RCC 7860 (cell line): ENCODE results near the gene UBQLN4.
"Not testable (repeated sequence)": the region's sequence is repeated elsewhere in the genome, so short reads cannot be mapped to it uniquely, and the experiment has no call there.

Experiments
- DNase-seq: peaks from one replicate; pipeline ENCODE4 v3.0.0-alpha.2; 2015; ENCODE audit warnings: low spot score
- FAIRE-seq: peaks from 2 replicates; lab custom pipeline; 2012; peaks lifted over from hg19 to GRCh38; lab: Jason Lieb, UNC

UBQLN4 gene

DNA sequence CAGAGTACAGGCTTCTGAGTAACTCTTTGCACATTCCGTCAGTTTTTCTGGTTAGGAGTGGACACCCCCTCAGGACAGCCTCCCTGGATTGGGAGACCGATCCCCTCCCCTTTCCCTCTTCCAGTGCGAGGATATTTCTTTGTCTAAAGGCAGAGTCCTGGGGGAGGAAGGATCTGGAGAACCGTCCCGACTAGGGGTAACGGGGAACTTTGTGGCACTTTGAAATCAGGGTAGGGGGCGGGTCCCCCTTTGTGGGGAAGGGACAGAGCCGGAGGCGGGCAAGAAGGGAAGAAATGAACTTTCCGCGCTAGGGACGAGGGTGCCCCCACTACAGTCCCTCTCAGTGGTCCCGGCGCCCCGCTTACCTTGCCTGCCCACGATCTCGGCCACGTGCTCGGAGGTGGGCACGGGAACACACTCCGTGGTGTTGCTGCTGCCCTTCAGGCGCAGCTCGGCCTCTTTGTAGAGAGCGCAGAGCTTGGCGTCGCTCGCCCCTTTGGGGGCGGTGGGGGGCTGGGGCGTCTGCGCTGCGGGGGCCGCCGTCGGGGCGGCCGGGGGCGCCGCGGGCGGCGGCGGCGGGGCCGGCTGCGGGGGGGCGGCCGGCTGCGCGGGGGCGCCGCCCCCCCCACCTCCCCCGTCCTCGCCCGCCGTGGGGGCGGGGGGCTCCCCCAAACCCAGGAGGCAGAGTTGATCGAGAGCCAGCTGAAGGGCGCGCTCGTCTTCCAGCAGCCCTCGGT is 27.8 kb upstream of the UBQLN4 start:
- FAIRE-seq (no peak), DNase-seq (no peak)

DNA sequence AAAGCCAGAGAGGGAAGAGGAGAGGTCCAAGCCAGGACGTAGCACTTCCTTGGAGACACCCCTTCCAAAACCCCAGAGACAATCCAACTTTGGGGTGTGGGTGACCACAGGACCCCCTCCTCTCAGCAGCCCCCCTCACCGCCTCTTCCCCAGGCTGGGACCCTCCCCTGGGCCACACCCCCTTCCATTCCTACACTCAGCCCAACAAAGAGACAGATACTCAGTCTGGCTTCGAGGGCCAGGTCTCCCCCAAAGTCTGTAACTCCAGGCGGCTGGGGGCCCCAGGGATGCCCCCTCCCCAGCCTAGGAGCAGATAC is 27.2 kb upstream of the UBQLN4 start:
- no peak for DNase-seq
- no peak for FAIRE-seq

DNA sequence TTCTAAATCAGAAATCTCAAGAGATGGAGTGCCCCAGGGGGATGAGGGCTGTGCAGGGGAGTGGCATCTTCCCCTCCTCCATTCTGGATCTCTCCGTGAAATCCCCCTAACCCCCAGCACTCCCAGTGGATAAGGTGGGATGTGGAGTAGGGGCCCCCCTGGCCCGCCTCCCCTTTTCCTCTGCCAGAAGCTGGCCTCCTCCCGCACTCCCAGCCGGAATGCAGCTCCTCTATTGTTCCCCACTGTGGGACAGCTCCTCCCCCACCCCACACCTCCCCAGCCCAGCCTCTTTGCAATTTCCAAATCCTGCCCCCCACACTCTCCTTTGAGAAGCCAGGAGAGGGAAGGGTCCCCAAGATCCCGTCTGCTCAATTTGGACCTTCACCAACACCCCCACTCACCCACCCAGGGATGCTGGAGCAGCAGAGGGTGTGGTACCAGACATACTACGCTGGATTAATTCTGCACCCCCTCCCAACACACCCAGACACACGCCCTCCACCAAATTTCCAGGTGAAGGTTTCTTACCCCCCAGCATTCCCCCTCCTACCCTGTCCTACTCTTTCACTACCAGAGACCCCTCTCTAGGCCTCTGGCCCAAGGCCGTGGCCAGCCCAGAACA is 26.8 kb upstream of the UBQLN4 start:
- no peak for FAIRE-seq
- no peak for DNase-seq

DNA sequence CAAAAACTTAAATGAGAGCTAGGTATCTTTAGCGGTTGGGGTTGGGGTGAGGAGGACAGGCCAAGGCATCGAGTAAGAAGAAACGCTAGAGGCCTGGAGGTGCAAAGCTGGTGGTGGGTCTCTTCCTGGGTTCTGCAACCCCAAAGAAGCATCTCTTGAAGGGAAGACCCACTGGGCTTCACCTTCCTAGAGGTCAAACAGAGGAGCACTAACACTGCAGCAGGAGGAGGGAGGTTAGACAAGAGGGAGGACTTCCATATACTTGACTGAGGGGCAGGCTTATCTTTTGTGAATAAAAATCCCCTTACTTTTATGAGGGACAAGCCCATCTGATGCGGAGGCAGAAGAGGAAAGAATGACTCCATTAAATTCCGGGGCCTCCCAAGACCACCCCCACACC is 26.2 kb upstream of the UBQLN4 start:
- FAIRE-seq, result no peak

DNA sequence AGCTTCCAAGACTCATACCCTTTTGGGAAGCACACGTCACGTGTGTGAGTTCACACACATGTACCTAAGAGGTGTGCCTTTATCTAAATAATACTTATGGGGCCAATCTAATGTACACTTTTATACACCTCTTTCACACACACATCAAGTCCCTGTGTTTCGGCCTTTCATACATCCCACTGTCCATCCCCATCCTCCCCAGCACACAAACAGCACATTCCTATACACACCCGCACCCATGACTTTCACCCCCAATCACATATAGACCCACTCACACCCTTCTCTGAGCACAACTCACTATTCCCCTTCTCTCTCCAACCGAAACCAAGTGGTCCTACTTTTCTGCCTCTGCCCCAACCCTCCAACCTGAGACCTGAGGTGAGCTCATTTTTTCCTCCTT is 25.1 kb upstream of the UBQLN4 start:
- FAIRE-seq, result no peak
- DNase-seq, result no peak

More for the DNA sequence above, 26.2 kb upstream of the UBQLN4 start:
- DNase-seq, result no peak

DNA sequence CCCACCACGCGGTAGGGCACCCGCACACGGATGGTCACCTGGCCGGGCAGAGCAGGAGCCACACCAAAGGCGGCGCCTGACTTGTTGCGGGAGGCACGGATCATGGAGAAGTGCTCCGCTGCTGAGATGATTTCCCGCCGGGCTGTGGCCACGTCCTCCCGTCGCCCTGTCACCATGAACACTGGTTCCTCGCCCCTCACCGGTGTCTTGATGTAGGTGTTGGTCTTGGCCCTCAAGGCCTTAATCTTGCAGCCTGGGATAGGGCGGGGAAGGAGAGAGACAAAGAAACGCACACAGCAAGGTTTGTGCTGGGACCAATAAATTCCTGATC is 23.8 kb upstream of the UBQLN4 start:
- FAIRE-seq, result no peak

DNA sequence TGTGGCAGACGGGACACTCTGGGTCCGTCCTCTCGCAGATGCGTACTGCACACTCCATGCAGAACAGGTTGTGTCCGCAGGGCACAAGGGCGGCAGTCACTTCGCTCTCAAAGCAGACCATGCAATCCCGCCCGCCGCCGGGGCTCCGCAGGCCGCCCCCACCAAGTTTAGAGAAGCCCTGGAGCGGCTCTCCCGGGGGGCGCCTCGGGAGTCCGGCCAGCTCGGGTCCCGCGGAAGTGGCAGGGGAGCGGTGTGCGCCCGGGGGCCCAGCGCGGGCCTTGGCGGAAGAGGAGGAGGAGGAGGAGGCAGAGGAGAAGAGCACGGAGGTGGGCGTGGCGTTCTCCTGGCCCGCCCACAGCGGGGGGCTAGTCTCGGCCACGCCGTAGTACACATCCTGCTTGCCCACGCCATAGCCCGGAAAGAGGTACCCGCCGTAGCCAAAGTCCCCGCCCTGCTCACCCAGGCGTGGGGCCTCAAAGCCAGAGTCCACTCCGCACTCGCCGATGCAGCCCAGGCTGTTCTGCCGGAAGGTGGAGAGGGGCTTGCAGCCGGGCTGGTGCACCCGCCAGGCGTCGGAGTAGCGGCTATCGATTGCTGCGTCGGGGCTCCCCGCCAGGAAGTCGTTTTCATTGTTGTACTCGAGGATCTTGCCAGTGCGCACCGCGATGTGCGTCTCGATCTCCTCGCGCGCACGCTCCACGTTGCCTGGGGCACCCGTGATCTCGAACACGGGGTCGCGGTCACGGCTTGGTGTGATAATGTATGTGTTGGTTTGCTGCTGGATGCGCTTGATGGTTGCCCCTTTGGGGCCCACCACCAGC is 23.2 kb upstream of the UBQLN4 start:
- DNase-seq, result no peak
- no peak for FAIRE-seq

More for the DNA sequence above, 23.8 kb upstream of the UBQLN4 start:
- no peak for DNase-seq

DNA sequence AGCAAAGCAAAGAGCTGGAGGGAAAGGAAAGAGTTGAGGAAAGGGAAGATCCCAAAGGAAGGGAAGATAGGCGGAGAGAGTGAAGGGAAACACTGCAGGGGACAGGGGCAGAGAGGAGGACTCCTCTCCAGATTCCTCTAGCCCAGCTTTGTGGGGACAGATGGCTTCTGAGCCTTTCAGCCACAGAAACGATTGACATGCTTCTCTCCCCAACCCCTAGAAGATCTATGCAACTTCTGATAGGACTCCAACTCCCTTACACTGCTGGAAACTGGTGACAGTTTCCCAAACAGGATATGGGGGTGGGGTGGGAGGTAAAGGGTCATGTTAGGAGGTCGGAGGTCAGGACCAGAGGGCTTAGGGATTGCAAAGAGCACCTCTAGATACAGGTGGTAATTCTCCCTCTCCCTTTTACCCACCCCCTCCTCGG is 22.2 kb upstream of the UBQLN4 start:
- FAIRE-seq, result no peak

DNA sequence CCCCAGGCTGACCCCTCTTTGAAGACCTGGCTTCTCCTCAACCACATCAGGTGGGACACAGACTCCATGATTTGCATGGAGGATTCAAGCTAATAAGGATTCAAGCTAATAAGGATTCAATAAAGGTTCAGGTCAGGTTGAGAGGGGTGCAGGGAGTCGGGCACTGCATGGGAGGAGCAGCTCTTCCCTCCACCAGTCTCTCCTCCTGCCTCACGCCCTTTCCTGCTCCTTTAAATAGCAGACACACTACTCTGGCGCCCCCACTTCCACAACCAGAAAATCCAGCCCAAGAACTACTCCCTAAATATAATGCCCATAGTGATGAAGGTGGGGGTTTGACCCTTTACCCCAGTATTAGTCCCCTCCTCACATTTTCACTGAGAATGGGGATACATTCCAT is 21.6 kb upstream of the UBQLN4 start:
- DNase-seq (no peak), FAIRE-seq (no peak)

More for the DNA sequence above, 22.2 kb upstream of the UBQLN4 start:
- no peak for DNase-seq

DNA sequence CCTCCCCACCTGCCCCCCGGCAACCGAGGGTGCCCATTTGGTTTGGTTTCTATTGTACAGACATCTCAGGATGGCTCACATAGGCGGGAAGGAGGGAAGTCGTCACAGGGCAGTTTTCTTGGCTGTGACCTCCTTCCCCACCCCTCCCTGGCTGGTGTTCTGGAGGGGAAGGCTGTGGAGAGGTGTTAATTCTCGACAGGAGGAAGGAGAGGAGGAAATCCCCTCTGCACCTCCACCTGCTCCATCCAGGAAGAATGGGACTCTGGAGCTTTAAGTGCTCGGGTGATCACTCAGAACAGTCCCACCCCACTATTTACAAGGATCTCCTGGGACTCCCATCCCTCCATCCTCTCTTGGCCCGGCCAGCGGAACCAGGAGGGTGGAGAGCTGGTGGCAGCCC is 21.1 kb upstream of the UBQLN4 start:
- FAIRE-seq (no peak), DNase-seq (no peak)

DNA sequence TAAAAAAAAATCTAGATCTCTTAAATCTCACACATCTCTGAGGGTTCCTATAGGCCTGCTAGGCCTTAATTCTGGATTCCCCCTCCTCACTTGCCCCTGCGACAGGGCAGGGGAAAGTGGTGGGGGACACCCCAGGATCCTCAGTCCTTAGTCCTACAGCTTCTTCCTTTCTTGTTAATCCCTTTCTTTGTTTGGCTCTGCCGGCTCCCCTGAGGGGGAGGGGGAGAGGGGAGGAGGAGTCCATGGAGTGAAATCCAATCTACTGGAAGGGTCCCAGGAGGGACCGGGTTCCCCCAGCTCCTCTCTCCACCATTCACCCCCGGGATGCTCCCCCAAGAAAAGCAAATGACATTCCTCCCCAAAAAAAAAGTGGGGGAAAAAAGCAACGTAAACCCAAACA is 20.1 kb upstream of the UBQLN4 start:
- no peak for FAIRE-seq

DNA sequence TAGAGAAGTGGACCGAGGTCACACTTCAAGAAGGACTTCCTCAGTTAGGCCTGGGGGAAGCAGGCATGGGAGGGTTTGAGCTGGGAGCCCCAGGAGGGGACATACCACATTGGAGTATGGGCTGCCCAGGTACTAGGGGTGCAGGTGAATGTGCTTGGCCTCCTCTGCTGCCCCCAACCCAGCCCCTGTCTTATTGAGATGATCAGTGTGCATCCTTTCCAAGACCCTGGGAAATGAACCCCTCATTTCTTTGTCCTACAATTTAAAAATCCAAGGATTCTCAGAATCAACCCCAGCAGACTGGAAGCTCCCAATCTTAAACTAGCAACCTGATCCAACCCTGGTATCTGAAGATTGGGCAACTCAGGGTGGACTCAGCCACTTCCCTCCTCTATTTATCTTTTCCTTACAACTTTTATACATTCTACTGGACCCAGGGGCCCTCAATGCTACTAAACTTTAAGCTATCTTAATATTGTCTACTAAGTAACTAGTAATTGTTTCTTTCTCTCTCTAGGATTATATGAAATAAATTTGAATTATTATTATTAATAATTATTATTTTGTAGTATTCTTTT is 19.6 kb upstream of the UBQLN4 start:
- FAIRE-seq (no peak), DNase-seq (no peak)

More for the DNA sequence above, 20.1 kb upstream of the UBQLN4 start:
- DNase-seq, result no peak

DNA sequence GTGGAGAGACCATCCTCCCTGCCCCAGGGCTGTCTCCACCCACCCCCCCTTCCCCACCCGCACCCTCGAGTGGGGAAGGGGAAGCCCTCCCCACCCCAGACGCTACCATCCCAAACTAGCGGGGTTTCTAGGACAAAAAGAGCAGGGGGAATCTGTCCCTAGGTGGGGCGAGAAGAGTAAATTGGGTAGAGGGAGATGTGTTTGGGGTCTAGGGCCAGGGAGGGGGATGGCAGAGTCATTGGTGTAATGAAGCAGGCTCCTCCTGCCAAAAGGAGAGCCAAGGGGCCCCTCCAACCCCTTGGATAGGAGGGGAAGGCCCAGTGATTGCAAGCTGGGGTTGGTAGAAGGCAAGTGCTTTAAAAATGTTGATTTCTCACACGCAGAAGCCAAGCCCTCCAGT is 18.7 kb upstream of the UBQLN4 start:
- FAIRE-seq (no peak), DNase-seq (no peak)

DNA sequence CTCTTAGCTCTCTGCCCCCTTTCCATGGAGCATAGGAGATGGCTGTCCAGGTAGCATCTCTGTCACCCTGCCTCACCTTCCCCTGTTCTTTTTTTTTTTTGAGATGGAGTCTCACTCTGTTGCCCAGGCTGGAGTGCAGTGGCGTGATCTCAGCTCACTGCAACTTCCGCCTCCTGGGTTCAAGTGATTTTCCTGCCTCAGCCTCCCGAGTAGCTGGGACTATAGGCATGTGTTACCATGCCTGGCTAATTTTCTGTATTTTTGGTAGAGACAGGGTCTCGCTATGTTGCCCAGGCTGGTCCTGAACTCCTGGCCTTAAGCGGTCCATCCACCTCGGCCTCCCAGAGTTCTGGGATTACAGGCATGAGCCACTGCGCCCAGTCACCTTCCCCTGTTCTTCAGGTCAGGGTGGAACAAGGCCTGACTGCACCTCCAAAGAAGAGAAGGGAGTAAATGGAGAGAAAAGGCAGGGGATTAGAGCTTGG is 17.8 kb upstream of the UBQLN4 start:
- FAIRE-seq, DNase-seq: not testable (repeated sequence)

DNA sequence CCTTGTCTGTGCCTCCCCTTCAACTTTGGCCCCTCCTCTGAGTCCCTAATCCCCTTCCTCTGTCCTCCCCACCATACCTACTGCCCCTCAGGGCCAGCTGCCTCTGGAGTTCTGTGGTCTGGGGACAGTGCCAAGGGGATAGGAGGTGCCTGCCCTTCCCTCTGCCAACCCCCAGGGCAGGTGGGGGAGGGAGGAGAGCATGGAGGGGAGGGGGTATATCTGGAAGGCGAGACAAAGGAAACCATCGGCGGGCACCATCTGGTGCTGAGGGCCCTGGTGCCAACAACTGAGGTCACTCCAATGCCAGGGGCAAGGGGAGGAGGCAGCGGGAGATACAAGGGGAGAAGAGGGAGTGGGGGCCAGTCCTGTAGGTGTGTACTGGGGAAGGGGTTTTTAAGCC is 16.9 kb upstream of the UBQLN4 start:
- FAIRE-seq (no peak), DNase-seq (no peak)

DNA sequence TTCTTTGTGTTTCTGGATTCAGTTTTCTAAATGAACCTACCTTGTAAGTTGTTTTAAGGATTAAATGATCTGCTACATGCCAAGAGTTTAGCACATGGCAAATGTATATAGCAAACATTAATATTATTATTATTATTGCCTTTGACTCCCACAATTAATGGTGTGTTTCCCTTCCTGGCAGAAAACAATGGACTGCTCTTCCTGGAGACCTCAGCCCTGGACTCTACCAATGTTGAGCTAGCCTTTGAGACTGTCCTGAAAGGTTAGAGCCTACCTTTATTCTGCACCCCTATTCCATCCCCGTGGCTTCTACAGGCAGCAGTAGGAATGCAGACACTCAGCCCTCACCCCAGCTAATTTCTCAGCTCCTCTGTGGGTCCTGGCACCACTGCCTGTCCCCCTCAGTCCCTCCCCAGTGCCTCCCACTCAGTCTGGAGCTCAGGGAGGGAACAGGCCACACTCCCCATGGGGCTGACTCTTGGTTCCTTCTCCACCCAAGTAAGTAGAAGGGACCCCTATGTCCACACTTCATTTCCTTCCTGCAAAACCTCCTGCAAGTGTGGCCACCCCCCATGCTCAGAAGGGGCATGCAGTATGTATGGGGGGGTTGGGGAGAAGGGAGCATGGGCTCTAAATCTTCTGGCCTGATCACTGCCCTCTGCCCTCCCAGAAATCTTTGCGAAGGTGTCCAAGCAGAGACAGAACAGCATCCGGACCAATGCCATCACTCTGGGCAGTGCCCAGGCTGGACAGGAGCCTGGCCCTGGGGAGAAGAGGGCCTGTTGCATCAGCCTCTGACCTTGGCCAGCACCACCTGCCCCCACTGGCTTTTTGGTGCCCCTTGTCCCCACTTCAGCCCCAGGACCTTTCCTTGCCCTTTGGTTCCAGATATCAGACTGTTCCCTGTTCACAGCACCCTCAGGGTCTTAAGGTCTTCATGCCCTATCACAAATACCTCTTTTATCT is 16.2 kb upstream of the UBQLN4 start:
- no peak for FAIRE-seq
- no peak for DNase-seq

DNA sequence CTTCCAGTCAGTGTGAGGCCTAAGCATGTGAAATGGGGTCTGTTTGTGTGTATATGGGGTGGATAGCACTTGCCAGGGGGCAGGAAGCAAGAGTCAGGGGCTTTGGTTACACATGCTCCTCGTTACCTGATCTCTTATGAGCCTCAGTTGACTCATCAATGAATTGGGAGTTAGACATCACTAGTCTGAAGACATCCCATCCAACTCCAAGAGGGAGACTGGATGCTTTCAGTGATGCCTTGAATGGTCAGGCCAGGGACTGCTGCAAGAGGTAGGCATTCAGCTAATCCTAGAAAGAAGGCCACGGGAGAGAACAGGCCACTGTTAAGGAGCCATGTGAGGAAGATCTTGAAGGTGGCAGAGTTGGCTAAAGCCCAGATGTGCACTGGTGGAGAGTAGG is 13.7 kb upstream of the UBQLN4 start:
- DNase-seq (no peak), FAIRE-seq (no peak)

DNA sequence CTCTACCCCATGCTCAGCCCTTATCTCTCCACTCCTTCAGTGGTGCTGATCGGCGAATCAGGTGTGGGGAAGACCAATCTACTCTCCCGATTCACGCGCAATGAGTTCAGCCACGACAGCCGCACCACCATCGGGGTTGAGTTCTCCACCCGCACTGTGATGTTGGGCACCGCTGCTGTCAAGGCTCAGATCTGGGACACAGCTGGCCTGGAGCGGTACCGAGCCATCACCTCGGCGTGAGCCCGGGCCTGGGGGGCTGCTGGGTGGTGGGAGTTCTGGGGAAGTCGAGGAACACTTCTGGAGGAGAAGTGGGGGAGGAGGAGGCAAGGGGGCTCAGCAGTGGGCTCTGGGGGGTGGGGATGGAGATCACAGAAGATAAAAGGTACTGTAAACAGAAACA is 12.3 kb upstream of the UBQLN4 start:
- no peak for FAIRE-seq
- DNase-seq, result no peak

DNA sequence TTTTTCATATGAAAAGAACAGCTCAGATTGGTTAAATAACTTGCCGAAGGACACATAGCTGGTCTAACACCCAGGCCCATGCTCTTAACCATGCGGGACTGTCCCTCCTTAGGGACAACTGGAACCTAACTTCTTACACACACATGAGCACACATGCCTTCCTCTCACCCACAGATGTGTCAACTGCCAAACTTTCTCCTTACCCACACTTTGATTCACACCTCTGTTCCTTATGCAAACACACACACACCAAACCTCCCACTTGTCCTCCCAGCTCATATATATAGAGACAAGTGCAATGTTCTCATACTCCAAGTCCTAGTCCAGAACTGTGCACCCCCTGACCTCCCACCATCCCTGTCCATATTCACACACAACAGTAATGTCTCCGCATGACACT is 11.6 kb upstream of the UBQLN4 start:
- FAIRE-seq, result no peak
- DNase-seq, result no peak

DNA sequence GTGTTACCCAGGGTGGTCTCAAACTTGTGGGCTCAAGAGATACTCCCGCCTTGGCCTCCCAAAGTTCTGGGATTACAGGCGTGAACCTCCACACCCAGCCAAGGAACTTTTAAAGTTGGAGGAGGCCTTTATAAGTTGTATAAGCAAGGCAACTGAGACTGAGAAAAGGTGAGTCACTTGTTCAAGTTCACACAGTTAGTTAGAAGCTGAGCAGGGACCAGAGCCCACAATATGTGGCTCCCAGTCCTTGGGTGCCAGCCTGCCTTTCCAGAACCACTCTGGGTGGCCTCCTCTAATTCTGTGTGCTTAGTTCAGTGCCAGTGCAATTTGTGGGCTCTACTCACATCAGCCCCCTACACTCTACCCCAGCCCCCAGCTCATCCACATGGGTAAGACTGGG is 11.0 kb upstream of the UBQLN4 start:
- DNase-seq (no peak), FAIRE-seq (no peak)

DNA sequence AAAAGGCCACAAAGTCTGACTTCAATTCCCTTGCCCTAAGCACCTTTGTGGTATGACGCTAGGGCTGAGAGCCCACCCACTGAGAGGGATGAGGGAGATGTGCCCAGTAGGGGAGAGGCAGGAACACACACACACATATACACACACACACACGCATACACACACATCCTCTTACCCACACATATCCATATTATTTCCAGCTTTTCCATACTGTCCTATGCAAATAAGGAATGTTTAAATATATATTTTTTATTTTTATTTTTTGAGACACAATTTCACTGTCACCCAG is 10.3 kb upstream of the UBQLN4 start:
- FAIRE-seq (no peak), DNase-seq (no peak)
